K562 (cell line): ENCODE data around the gene SNTG2. TPM values are rescaled to one million over a fixed set of nuclear protein-coding genes. Genes with fewer than 3 reads are reported as not detected.

Experiments
- ATAC-seq: fragments of 200-7000 bp; cut with Tn5 transposase; 3 replicates; pipeline ENCODE4 v1.9.1; 2020; ENCODE audit warnings: moderate library complexity
- BruUV-seq: library from RNA; stranded (reverse); fragments of 400-500 nt; replicated peaks from 2 replicates; lab custom pipeline; 2021; lab: Mats Ljungman, UMichigan
- CTCF ChIA-PET: fragments of 300-600 bp; formaldehyde crosslinking; extraction: SDS; loops from one replicate; lab custom pipeline; 2021; ENCODE audit warnings: low intra/inter-chr PET ratio; lab: Yijun Ruan, JAX
- POLR2A ChIA-PET: fragments of 300-600, 350-650 bp; sonication (Branson Sonifier 250); formaldehyde crosslinking; extraction: SDS; loops from one replicate; lab custom pipeline; 2021; ENCODE audit warnings: antibody characterized with exemption, inconsistent platforms; lab: Yijun Ruan, JAX
- DNase-seq, 4 experiments: peaks; one replicate each; pipeline versions ENCODE4 v3.0.0 to v3.0.0-alpha.2; 2011 to 2018; ENCODE audit warnings: low spot score in 3 of 4, mixed read lengths in 3 of 4; ENCODE audit errors: extremely low read depth in 1 of 4
- FAIRE-seq: peaks from 2 replicates; lab custom pipeline; 2011; peaks lifted over from hg19 to GRCh38; lab: Jason Lieb, UNC
- H2AFZ ChIP-seq: 2 replicates; pipeline ENCODE4 v1.6.0; 2011; ENCODE audit warnings: low read depth, low read length, control low read depth, inconsistent platforms
- H3K27ac ChIP-seq: fragments of 200-600 bp; 3 replicates; pipeline ENCODE4 v1.8.0; 2011; ENCODE audit warnings: low read depth, mild to moderate bottlenecking, control low read depth, inconsistent platforms, low read length, moderate library complexity, mixed read lengths; ENCODE audit errors: extremely low read depth
- H3K27me3 ChIP-seq, 2 experiments: fragments of 300-600 bp in 1 of 2; 2 replicates in 1 of 2; 3 replicates in 1 of 2; pipeline versions ENCODE4 v1.6.0 to v1.8.0; 2011; ENCODE audit warnings: inconsistent platforms in 2 of 2, low read length in 2 of 2, mild to moderate bottlenecking in 1 of 2, mixed read lengths in 1 of 2, moderate library complexity in 1 of 2; ENCODE audit not compliant: control insufficient read depth in 2 of 2, insufficient read depth in 2 of 2
- H3K36me3 ChIP-seq: fragments of 300-600 bp; 3 replicates; pipeline ENCODE4 v1.8.0; 2011; ENCODE audit warnings: mild to moderate bottlenecking, low read length, inconsistent platforms; ENCODE audit not compliant: control insufficient read depth, insufficient read depth
- H3K4me1 ChIP-seq, 2 experiments: fragments of 200-600 bp in 1 of 2; replicated peaks in 1 of 2; 2 replicates in 1 of 2; 3 replicates in 1 of 2; pipeline versions ENCODE4 v1.5.1 to v1.8.0; 2011; ENCODE audit warnings: inconsistent platforms in 2 of 2, low read length in 2 of 2, mild to moderate bottlenecking in 1 of 2, mixed read lengths in 1 of 2, moderate library complexity in 1 of 2; ENCODE audit not compliant: control insufficient read depth in 2 of 2, insufficient read depth in 2 of 2
- H3K4me2 ChIP-seq: 2 replicates; pipeline ENCODE4 v1.6.1; 2011; ENCODE audit warnings: low read length, control low read depth, inconsistent platforms, mixed read lengths; ENCODE audit not compliant: insufficient read depth
- H3K4me3 ChIP-seq: fragments of 200-600 bp; sonication (generic), shearing (Covaris generic); 2 replicates; pipeline ENCODE4 v1.5.1; 2016; ENCODE audit warnings: control low read depth, inconsistent platforms
- H3K79me2 ChIP-seq: fragments of 200-600 bp; 3 replicates; pipeline ENCODE4 v1.8.0; 2011; ENCODE audit warnings: low read length, inconsistent platforms; ENCODE audit not compliant: control insufficient read depth, insufficient read depth
- H3K9ac ChIP-seq, 2 experiments: 2 replicates each; pipeline versions ENCODE4 v1.6.0 to v1.6.1; 2011; ENCODE audit warnings: low read depth in 2 of 2, low read length in 2 of 2, control low read depth in 1 of 2, inconsistent platforms in 1 of 2, mild to moderate bottlenecking in 1 of 2, mixed read lengths in 1 of 2; ENCODE audit not compliant: insufficient read depth in 1 of 2
- H3K9me1 ChIP-seq: one replicate; pipeline ENCODE4 v1.6.0; 2011; ENCODE audit warnings: inconsistent platforms, mild to moderate bottlenecking, low read length, moderate library complexity; ENCODE audit not compliant: control insufficient read depth, insufficient read depth
- H3K9me3 ChIP-seq: replicated peaks from 2 replicates; pipeline ENCODE4 v1.5.1; 2011; ENCODE audit warnings: low read depth, low read length, inconsistent platforms; ENCODE audit not compliant: control insufficient read depth, insufficient read depth
- H4K20me1 ChIP-seq: replicated peaks from 2 replicates; pipeline ENCODE4 v1.6.1; 2011; ENCODE audit warnings: low read length, inconsistent platforms, mixed read lengths; ENCODE audit not compliant: control insufficient read depth, insufficient read depth
- BHLHE40 ChIP-seq: IDR thresholded peaks from 2 replicates; pipeline ENCODE4 v1.6.1; 2011; ENCODE audit warnings: low read length, improper control_type of control experiment
- BRD9 ChIP-seq: fragments of 450-650 bp; IDR thresholded peaks from 2 replicates; pipeline ENCODE4 v1.6.1; 2018; ENCODE audit warnings: low read depth; ENCODE audit not compliant: partially characterized antibody
- CREB5 ChIP-seq: fragments of 250-450 bp; sonication (Bioruptor Pico); IDR thresholded peaks from 2 replicates; pipeline ENCODE4 v1.5.0; 2020; ENCODE audit warnings: mild to moderate bottlenecking
- EP300 ChIP-seq: IDR thresholded peaks from 2 replicates; pipeline ENCODE4 v1.6.1; 2012; ENCODE audit warnings: low read length, improper control_type of control experiment
- EZH2 ChIP-seq: IDR thresholded peaks from 2 replicates; pipeline ENCODE4 v1.6.1; 2012; ENCODE audit warnings: low read depth, mild to moderate bottlenecking, inconsistent platforms, low read length, borderline replicate concordance
- FOS ChIP-seq: IDR thresholded peaks from 3 replicates; pipeline ENCODE4 v1.6.1; 2011; ENCODE audit not compliant: insufficient read length; ENCODE audit errors: extremely low read depth
- IFI16 ChIP-seq: fragments of 250-450 bp; sonication (Bioruptor Pico); IDR thresholded peaks from 2 replicates; pipeline ENCODE4 v2.1.2; 2022; ENCODE audit warnings: mild to moderate bottlenecking, inconsistent platforms
- JUND ChIP-seq, 2 experiments: IDR thresholded peaks; 2 replicates in 1 of 2; 3 replicates in 1 of 2; pipeline ENCODE4 v1.6.1; 2011; ENCODE audit warnings: borderline replicate concordance in 2 of 2, low read depth in 2 of 2, low read length in 2 of 2, improper control_type of control experiment in 1 of 2, missing biosample characterization in 1 of 2, missing genetic modification characterization in 1 of 2, missing genetic modification reagents in 1 of 2
- KDM5B ChIP-seq: fragments of 200-600 bp; sonication (generic); IDR thresholded peaks from 2 replicates; pipeline ENCODE4 v1.6.1; 2012; ENCODE audit warnings: low read depth, mild to moderate bottlenecking, moderate library complexity, low read length, control low read depth, inconsistent platforms; ENCODE audit not compliant: insufficient replicate concordance
- MBD2 ChIP-seq: sonication (generic); IDR thresholded peaks from 2 replicates; pipeline ENCODE4 v1.6.1; 2016; ENCODE audit warnings: low read depth, borderline replicate concordance
- PHF20 ChIP-seq: fragments of 450-650 bp; IDR thresholded peaks from 2 replicates; pipeline ENCODE4 v1.6.1; 2018; ENCODE audit not compliant: partially characterized antibody
- SMARCA4 ChIP-seq: fragments of 450-650 bp; IDR thresholded peaks from 2 replicates; pipeline ENCODE4 v1.6.1; 2016
- ZKSCAN3 ChIP-seq: fragments of 250-450 bp; sonication (Bioruptor Pico); IDR thresholded peaks from 2 replicates; pipeline ENCODE4 v1.4.0; 2020
- ZNF551 ChIP-seq: fragments of 250-450 bp; sonication (Bioruptor Pico); IDR thresholded peaks from 2 replicates; pipeline ENCODE4 v1.5.0; 2021; ENCODE audit warnings: mild to moderate bottlenecking, moderate library complexity
- ZNF707 ChIP-seq: fragments of 250-450 bp; sonication (Bioruptor Pico); conservative IDR thresholded peaks from 2 replicates; pipeline ENCODE4 v1.8.0; 2022; ENCODE audit warnings: inconsistent platforms, mild to moderate bottlenecking, moderate library complexity
- ZNF75A ChIP-seq: fragments of 450-650 bp; formaldehyde crosslinking; IDR thresholded peaks from 2 replicates; pipeline ENCODE4 v1.4.0; 2020; ENCODE audit warnings: mild to moderate bottlenecking
- WGBS: fragments of 100-300 bp; shearing (Covaris generic); methylation state at CpG from one replicate; pipeline ENCODE4 v1.1.6; 2016; ENCODE audit warnings: low coverage, mixed read lengths; ENCODE audit not compliant: insufficient coverage; ENCODE audit errors: missing lambda C conversion rate; 5-methylcytosine and 5-hydroxymethylcytosine counted together
- in situ Hi-C: fragments of 300-500 bp; cut with MboI; formaldehyde crosslinking; loops from 4 replicates; pipeline ENCODE4 v1.15.0; 2018; ENCODE audit warnings: inconsistent platforms, mixed read lengths
- intact Hi-C: fragments of 100-400 bp; cut with micrococcal nuclease; formaldehyde crosslinking; loops from 2 replicates; pipeline ENCODE4 v1.14.2; 2022
- polyA plus RNA-seq, 8 experiments: library from polyadenylated mRNA; depleted of rRNA in 4 of 8; stranded (reverse) in 5 of 8; unstranded in 3 of 8; fragments of >200 nt; fragmentation: Nextera tagmentation in 2 of 8; fragmentation: Illumina TruSeq in 1 of 8; extraction: Ambion mirVana in 2 of 8; extraction: Trizol in 1 of 8; gene quantifications; 2 replicates each; pipeline versions ENCODE4 v1.2.1 to v1.2.3, GENCODE V29; 2011 to 2014; ENCODE audit warnings: inconsistent platforms in 1 of 8, missing spikeins in 1 of 8
- total RNA-seq, 7 experiments: library from RNA; depleted of rRNA in 6 of 7; stranded (reverse); fragments of >200 nt in 6 of 7; fragmentation: Illumina TruSeq in 2 of 7; extraction: Trizol in 2 of 7; gene quantifications; 2 replicates each; pipeline versions ENCODE4 v1.2.1 to v1.2.3, GENCODE V29; 2011 to 2021; ENCODE audit warnings: low replicate concordance in 1 of 7

SNTG2 gene
- total and polyA plus RNA-seq, 9 of the 15 experiments (the other 6 are each of a cell fraction or from before 2014, with no cell fraction given) = not detected

- H3K9me3 ChIP-seq = no peaks in the 10 kb centered on the region
- no peak for ATAC-seq
Observed at GRCh38 chr2:1002350-1002749, 51.7 kb downstream of the SNTG2 start.

GRCh38 chr2:1004398-1004797 lies 53.7 kb downstream of the SNTG2 start:
- H2AFZ ChIP-seq = no peak overlapping the region
- WGBS = 0% methylated on average over 5 of the region's 5 CpGs
- no peak overlapping the region for H3K4me2 ChIP-seq
- DNase-seq (no peak), ATAC-seq (no peak), FAIRE-seq (no peak)
- no TSS peak for BruUV-seq
- H3K9me3 ChIP-seq = no peaks in the 10 kb centered on the region
- POLR2A ChIA-PET = no interaction called here
- H3K27ac ChIP-seq = no peak overlapping the region
- CTCF ChIA-PET = no interaction called here
- H3K4me3 ChIP-seq = no peak overlapping the region
- no peaks in the 10 kb centered on the region for H3K79me2 ChIP-seq
- no peaks in the 10 kb centered on the region for H3K27me3 ChIP-seq
- no peaks in the 10 kb centered on the region for H4K20me1 ChIP-seq
- H3K9me1 ChIP-seq = no peaks in the 10 kb centered on the region
- H3K4me1 ChIP-seq = no peaks in the 10 kb centered on the region
- no peak overlapping the region for H3K9ac ChIP-seq
- in situ Hi-C loops (no loop called here), intact Hi-C loops (no loop called here)
- TF ChIP-seq ZNF551 = no peak
- TF ChIP-seq EP300 = no peak
- TF ChIP-seq KDM5B = no peak
- TF ChIP-seq ZNF75A (CRISPR knock-in tag) = no peak
- TF ChIP-seq CREB5 (CRISPR knock-in tag) = no peak
- TF ChIP-seq PHF20 = no peak
- no peak for TF ChIP-seq ZNF707
- no peaks in the 10 kb centered on the region for H3K36me3 ChIP-seq

More at GRCh38 chr2:1002350-1002749, 51.7 kb downstream of the SNTG2 start:
- DNase-seq (no peak), FAIRE-seq (no peak)
- Histone ChIP-seq H3K4me3 (no peak overlapping the region), H2AFZ (no peak overlapping the region), H3K9ac (no peak overlapping the region), H3K79me2 (no peaks in the 10 kb centered on the region), H3K4me1 (no peaks in the 10 kb centered on the region), H3K4me2 (no peak overlapping the region), H3K36me3 (no peaks in the 10 kb centered on the region), H3K27me3 (no peaks in the 10 kb centered on the region), H4K20me1 (no peaks in the 10 kb centered on the region), H3K27ac (no peak overlapping the region), H3K9me1 (no peaks in the 10 kb centered on the region)
- in situ Hi-C loops (no loop called here), intact Hi-C loops (no loop called here)
- CTCF ChIA-PET = no interaction called here
- TF ChIP-seq JUND (IDR thresholded peaks at IDR 0.05; ENCODE audit: borderline replicate concordance, low read depth, low read length) (no peak), JUND (tag; IDR thresholded peaks at IDR 0.05; ENCODE audit: borderline replicate concordance, low read depth, low read length) (no peak), BHLHE40 (no peak), ZKSCAN3 (no peak), EZH2 (no peak), IFI16 (no peak), MBD2 (no peak), FOS (no peak), BRD9 (no peak), SMARCA4 (no peak)
- 0% methylated on average over 2 of the region's 2 CpGs for WGBS
- no TSS peak for BruUV-seq
- POLR2A ChIA-PET = no interaction called here
